Subcutaneous abdominal adipose tissue (tissue), 5 donors: Measurements from ENCODE around the gene HSP90AB1.

ENCODE experiments used
- H3K27ac ChIP-seq: one replicate; pipeline ENCODE4 v1.7.0; 2013; ENCODE audit warnings: low read depth, mild to moderate bottlenecking, inconsistent platforms, low read length, moderate library complexity
- H3K27me3 ChIP-seq, 5 donors: one replicate each; pipeline ENCODE4 v1.7.0; 2013; ENCODE audit warnings: low read length in 5 of 5, inconsistent platforms in 1 of 5; ENCODE audit not compliant: control insufficient read depth in 5 of 5, insufficient read depth in 4 of 5
- H3K36me3 ChIP-seq, 5 donors: one replicate each; pipeline ENCODE4 v1.7.0; 2013; ENCODE audit warnings: low read length in 5 of 5; ENCODE audit not compliant: control insufficient read depth in 5 of 5, insufficient read depth in 5 of 5
- H3K4me1 ChIP-seq, 5 donors: one replicate each; pipeline ENCODE4 v1.7.0; 2013; ENCODE audit warnings: low read length in 5 of 5, mild to moderate bottlenecking in 3 of 5, moderate library complexity in 1 of 5; ENCODE audit not compliant: control insufficient read depth in 5 of 5, insufficient read depth in 5 of 5
- H3K4me3 ChIP-seq, 5 donors: one replicate each; pipeline ENCODE4 v1.7.0; 2013; ENCODE audit warnings: low read length in 5 of 5, low read depth in 1 of 5
- H3K9ac ChIP-seq, 5 donors: one replicate each; pipeline ENCODE4 v1.7.0; 2013; ENCODE audit warnings: low read length in 5 of 5, mild to moderate bottlenecking in 4 of 5, moderate library complexity in 3 of 5
- H3K9me3 ChIP-seq, 5 donors: one replicate each; pipeline ENCODE4 v1.7.0; 2013; ENCODE audit warnings: low read length in 5 of 5; ENCODE audit not compliant: control insufficient read depth in 5 of 5
- donor health status: healthy.
- donor health status: healthy.
- donor health status: healthy.
- donor health status: healthy.
- donor health status: healthy.

The HSP90AB1 gene

DNA sequence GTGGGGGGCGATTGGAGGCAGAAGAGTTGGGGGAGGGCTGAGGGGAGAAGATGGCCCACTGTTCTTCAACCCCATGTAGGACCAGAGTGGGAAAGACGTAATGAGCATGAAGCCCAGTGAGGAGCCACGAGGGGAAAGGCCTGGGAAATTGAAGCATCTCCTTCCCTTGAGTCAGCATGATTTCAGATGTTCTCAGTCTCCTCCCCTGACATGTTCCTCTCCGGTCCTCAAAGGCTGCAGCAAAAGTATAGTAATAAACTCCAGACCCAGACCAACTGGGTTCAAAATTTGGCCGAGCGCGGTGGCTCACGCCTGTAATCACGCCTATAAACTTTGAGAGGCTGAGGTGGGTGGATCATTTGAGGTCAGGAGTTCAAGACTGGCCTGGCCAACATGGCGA lies 20.4 kb downstream of the HSP90AB1 start:
- Histone ChIP-seq H3K27me3 (peaks cover 12 to 35% (median 26%) of the 10 kb centered on the region in 5 donors), H3K9me3 (no peaks in the 10 kb centered on the region), H3K4me1 (peaks cover 10 to 36% (median 28%) of the 10 kb centered on the region in 5 donors), H3K36me3 (peaks cover 0 to under 1% (median 0%) of the 10 kb centered on the region in 5 donors), H3K9ac (no peak overlapping the region), H3K4me3 (no peak overlapping the region), H3K27ac (no peak overlapping the region)

DNA sequence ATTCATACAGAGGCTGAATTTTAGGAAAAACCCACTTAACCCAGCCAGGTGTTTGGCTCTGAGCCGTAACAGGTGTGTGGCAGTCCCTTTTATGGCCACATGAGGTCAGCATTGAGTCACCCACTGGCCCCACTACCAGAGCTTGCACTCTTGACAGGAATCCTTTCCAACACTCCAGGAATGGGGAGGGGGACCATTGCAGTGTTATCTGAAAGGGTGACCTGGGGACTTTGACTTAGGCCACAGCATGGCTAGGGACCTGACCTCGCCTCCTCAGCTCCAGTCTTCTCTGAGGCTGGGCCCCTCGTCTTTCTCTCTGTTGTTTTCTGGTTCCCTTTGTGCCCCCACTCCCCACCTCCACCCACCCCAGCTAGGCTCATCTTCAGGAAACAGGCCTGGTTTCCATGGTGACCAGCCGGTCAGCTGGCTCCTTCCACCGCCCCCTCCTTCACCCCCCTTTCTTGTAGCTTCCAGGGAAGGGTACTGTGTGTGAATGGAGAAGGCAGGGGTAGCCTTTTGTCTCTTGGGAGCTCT lies 21.3 kb downstream of the HSP90AB1 start:
- peaks cover 20 to 45% (median 35%) of the 10 kb centered on the region in 5 donors for H3K27me3 ChIP-seq
- H3K9ac ChIP-seq: no peak overlapping the region
- no peak overlapping the region for H3K4me3 ChIP-seq
- peaks cover 10 to 27% (median 19%) of the 10 kb centered on the region in 5 donors for H3K4me1 ChIP-seq
- H3K36me3 ChIP-seq: no peaks in the 10 kb centered on the region
- no peak overlapping the region for H3K27ac ChIP-seq
- no peaks in the 10 kb centered on the region for H3K9me3 ChIP-seq

DNA sequence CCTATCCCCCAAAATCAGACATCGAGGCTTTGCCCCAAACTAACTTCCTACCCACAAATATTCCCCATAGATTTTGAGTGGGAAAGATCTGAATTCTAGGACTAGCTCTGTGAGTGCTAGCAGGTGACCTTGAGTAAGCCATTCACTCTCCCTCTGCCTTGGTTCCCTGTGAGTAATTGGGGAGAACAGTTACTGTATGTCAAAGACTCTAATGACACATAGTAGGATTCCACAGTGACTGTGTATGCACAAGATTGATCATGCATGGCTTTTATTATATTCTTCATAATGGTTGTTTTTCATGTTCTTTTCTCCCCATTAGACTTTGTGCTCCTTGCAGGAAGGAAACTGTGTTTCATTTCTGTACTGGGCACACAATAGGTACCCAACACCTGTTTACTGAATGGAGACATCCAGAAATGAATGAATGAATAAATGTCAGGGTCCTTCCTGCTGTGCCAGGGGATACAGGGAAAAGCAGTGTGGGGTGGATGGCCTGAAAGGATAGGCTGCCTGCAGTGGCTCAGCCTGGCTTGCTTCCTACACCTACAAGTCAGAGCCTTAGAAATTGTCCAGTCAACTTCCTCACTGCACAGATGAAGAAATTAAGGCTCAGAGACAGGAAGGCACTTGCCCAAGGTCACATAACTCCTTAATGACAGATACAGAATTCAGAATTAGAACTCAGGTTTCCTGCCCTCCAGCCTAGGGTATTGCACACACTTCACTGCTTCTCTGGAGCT lies 22.4 kb downstream of the HSP90AB1 start:
- no peak overlapping the region for H3K27ac ChIP-seq
- no peak overlapping the region for H3K4me3 ChIP-seq
- no peaks in the 10 kb centered on the region for H3K9me3 ChIP-seq
- no peaks in the 10 kb centered on the region for H3K36me3 ChIP-seq
- H3K4me1 ChIP-seq: peaks cover 3 to 15% (median 8%) of the 10 kb centered on the region in 5 donors
- H3K9ac ChIP-seq: no peak overlapping the region
- peaks cover 30 to 51% (median 44%) of the 10 kb centered on the region in 5 donors for H3K27me3 ChIP-seq

DNA sequence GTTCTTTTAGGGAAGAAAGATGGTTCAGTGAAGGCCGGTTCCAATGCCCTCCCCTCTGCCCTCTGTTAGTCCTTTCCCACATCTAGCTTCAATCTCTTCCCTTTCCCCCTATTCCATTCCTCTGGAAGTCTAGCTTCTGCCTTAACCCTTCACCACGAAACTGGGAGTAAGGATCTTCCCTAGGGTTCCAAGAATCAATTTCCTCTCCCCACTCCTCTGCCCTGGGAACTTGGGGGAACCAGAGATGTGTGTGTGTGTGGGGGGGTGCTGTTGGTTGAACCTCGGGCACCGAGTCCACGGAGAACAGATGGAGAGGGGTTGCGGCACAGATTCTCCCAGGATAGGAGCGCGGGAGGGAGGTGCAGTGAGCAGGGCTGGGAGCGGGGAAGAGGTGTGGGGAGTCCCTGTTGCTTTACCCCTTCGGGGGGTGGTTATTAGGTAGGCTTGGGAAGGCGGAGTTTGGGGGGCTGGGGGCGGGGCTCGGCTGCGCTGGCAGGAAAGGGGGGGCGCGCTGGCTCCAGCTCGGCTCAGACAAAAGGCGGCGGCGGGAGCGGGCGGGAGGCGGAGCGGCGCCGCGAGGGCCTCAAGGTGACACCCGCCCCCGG lies 23.1 kb downstream of the HSP90AB1 start, which contains the start of gene TMEM151B:
Gene TMEM151B, plus strand, starts transcription at position 530 of the 605 bp plus-strand sequence. CDS start 293 bp downstream, outside the sequence.
- Histone ChIP-seq H3K4me1 (peaks cover 0 to 8% (median under 1%) of the 10 kb centered on the region in 5 donors), H3K9me3 (no peaks in the 10 kb centered on the region), H3K4me3 (no peak within 1 kb of the TSS), H3K27me3 (peaks cover 34 to 53% (median 46%) of the 10 kb centered on the region in 5 donors), H3K36me3 (no peaks in the 10 kb centered on the region), H3K9ac (no peak within 1 kb of the TSS), H3K27ac (no peak within 1 kb of the TSS)

DNA sequence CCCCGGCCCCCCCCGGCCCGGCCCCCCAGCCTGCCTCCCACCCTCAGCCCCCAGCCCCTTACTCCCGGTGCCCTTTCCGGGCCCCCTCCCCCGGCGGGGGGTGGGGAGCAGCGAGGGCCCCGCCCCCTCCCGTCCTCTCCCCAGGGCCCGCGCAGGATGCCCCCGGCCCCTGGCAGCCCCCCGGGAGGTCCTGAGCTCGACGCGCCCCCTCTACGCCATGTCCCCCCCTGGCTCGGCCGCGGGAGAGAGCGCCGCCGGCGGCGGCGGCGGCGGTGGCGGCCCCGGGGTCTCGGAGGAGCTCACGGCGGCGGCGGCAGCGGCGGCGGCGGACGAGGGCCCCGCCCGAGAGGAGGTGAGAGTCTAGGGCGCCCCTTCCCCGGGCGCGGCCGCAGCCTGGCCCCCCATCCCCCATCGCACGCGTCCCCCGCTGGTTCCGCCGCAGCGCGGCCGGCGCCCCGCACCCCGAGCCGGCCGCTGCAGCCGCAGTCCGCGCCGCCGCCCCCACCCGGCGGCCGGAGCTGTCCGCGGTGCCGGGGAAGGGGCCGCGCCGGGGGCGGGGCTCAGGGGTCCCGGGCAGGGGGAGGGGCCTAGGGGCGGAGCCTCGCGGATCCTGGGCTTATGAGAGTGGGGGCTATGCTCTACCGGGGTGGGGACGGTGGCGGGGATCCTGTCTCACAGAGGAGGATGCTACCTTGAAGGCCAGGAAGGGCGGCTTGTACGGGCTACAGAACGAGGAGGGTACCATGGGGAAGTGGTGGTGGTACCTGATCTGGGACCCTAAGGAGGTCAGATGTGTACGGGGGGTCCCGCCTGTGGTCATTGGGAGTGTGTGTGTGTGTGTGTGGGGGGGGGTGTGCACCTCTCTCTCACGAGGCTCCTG lies 23.9 kb downstream of the HSP90AB1 start:
- Histone ChIP-seq H3K9ac (no peak overlapping the region), H3K27me3 (peaks cover 41 to 60% (median 53%) of the 10 kb centered on the region in 5 donors), H3K4me3 (no peak overlapping the region), H3K27ac (no peak overlapping the region), H3K9me3 (no peaks in the 10 kb centered on the region), H3K36me3 (no peaks in the 10 kb centered on the region), H3K4me1 (peaks cover 0 to 12% (median 2%) of the 10 kb centered on the region in 5 donors)

DNA sequence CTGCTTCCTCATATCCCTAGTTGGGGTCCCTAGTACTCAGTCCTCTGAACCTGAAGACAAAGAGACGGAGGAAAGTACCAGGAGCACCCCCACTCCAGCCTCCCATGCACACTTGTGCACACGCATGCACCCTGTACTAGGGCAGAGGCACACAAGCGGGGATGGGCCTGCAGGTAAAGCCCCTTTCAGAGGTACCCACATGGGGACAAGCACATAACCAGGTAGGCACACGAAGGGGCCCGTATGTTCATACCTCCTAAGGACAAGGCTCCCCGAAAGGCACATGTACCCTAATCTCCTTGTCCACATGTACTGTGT lies 24.5 kb downstream of the HSP90AB1 start:
- Histone ChIP-seq H3K27me3 (peaks cover 43 to 66% (median 56%) of the 10 kb centered on the region in 5 donors), H3K4me3 (no peak overlapping the region), H3K9ac (no peak overlapping the region), H3K4me1 (peaks cover 0 to 18% (median 7%) of the 10 kb centered on the region in 5 donors), H3K9me3 (no peaks in the 10 kb centered on the region), H3K27ac (no peak overlapping the region), H3K36me3 (no peaks in the 10 kb centered on the region)

DNA sequence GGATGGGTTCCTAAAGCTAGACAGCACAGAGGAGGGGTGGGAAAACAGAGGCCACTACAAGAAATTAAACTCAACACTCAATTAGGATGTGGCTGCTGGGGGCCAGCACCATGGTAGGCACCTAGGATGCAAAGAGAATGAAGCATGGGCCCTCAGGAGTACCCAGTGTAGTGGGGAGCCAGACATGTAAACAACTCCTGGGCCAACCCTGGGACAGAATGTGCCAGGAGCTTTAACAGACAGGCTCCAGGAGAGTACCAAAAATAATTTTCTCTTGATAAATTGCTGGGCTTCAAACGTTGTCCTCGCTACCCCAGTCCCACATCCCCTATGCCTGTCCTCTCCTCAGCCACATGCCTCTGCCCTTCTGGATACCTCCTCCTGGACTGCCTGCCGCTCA lies 25.0 kb downstream of the HSP90AB1 start:
- peaks cover 47 to 70% (median 62%) of the 10 kb centered on the region in 5 donors for H3K27me3 ChIP-seq
- no peak overlapping the region for H3K9ac ChIP-seq
- no peaks in the 10 kb centered on the region for H3K9me3 ChIP-seq

DNA sequence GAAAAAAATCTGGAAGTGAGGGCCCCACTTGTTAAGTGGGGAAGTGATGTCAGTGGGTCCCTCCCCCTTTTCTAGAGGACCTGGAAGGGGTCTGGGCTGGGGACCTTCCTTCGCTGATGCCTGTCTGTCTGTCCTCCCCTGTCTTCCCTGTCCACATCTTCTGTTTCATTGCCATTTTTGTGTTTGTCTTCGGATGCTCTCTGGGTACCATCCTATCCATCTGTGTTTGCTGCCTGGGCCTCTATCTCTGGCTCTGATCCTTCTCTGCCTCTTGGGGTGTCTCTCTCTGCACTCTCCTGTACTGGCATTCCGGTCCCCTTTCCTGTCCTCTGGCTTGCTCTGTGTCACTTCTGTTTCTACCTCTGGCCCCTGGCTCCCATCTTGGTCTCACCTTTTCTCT lies 25.6 kb downstream of the HSP90AB1 start:
- Histone ChIP-seq H3K4me1 (peaks cover 0 to 20% (median 7%) of the 10 kb centered on the region in 5 donors), H3K4me3 (no peak overlapping the region), H3K27me3 (peaks cover 51 to 76% (median 66%) of the 10 kb centered on the region in 5 donors), H3K9ac (no peak overlapping the region), H3K9me3 (no peaks in the 10 kb centered on the region), H3K36me3 (no peaks in the 10 kb centered on the region), H3K27ac (no peak overlapping the region)

More for the DNA sequence above, 25.0 kb downstream of the HSP90AB1 start:
- Histone ChIP-seq H3K27ac (no peak overlapping the region), H3K4me3 (no peak overlapping the region), H3K36me3 (no peaks in the 10 kb centered on the region), H3K4me1 (peaks cover 0 to 20% (median 7%) of the 10 kb centered on the region in 5 donors)

DNA sequence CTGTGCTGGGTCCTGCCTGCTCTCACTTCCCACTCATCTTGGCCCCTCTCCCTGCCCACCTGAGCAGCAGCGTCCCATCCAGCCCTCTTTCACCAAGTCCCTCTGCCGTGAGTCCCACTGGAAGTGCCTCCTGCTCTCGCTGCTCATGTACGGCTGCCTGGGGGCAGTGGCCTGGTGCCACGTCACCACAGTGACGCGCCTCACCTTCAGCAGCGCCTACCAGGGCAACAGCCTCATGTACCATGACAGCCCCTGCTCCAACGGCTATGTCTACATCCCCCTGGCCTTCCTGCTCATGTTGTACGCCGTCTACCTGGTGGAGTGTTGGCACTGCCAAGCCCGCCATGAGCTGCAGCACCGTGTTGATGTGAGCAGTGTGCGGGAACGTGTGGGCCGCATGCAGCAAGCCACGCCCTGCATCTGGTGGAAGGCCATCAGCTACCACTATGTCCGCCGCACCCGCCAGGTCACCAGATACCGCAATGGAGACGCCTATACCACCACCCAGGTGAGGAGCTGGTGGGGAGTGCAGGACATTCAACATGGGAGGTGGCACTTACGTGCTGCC lies 26.2 kb downstream of the HSP90AB1 start:
- no peak overlapping the region for H3K27ac ChIP-seq
- H3K27me3 ChIP-seq: peaks cover 57 to 78% (median 65%) of the 10 kb centered on the region in 5 donors
- no peak overlapping the region for H3K9ac ChIP-seq

More for the DNA sequence above, 26.2 kb downstream of the HSP90AB1 start:
- Histone ChIP-seq H3K36me3 (no peaks in the 10 kb centered on the region), H3K4me1 (peaks cover 0 to 20% (median 7%) of the 10 kb centered on the region in 5 donors), H3K4me3 (no peak overlapping the region), H3K9me3 (no peaks in the 10 kb centered on the region)
